SK-N-SH treated with all-trans-retinoic acid at 6 μM for 48 hours (cell line): ENCODE data around the gene CPTP.

Source experiments
- ATAC-seq: fragments of 200-7000 bp; cut with Tn5 transposase; 3 replicates; pipeline ENCODE4 v1.9.1; 2020; ENCODE audit warnings: mild to moderate bottlenecking, moderate library complexity
- ARNTL ChIP-seq: fragments of 450-650 bp; formaldehyde crosslinking; IDR thresholded peaks from 2 replicates; pipeline ENCODE4 v1.5.0; 2020; ENCODE audit warnings: low read depth, mild to moderate bottlenecking, moderate library complexity, borderline replicate concordance
- BACH2 ChIP-seq: fragments of 250-450 bp; sonication (Bioruptor Pico); IDR thresholded peaks from 2 replicates; pipeline ENCODE4 v1.9.0; 2021; ENCODE audit warnings: mild to moderate bottlenecking, borderline replicate concordance
- CSDC2 ChIP-seq: fragments of 250-450 bp; sonication (Bioruptor Pico); IDR thresholded peaks from 2 replicates; pipeline ENCODE4 v1.5.0; 2020; ENCODE audit warnings: mild to moderate bottlenecking, moderate library complexity
- ESRRG ChIP-seq: fragments of 250-450 bp; sonication (Bioruptor Pico); IDR thresholded peaks from 2 replicates; pipeline ENCODE4 v1.6.1; 2021; ENCODE audit warnings: mild to moderate bottlenecking
- GLIS3 ChIP-seq: fragments of 250-450 bp; sonication (Bioruptor Pico); IDR thresholded peaks from 2 replicates; pipeline ENCODE4 v1.5.0; 2020; ENCODE audit warnings: mild to moderate bottlenecking, moderate library complexity
- ISL1 ChIP-seq: fragments of 250-450 bp; sonication (Bioruptor Pico); IDR thresholded peaks from 2 replicates; pipeline ENCODE4 v2.1.2; 2022; ENCODE audit warnings: mild to moderate bottlenecking, moderate library complexity
- PPARA ChIP-seq: fragments of 250-450 bp; sonication (Bioruptor Pico); IDR thresholded peaks from 2 replicates; pipeline ENCODE4 v1.5.0; 2020; ENCODE audit warnings: mild to moderate bottlenecking, borderline replicate concordance
- SNAI2 ChIP-seq: fragments of 250-450 bp; sonication (Bioruptor Pico); IDR thresholded peaks from 2 replicates; pipeline ENCODE4 v1.5.0; 2020; ENCODE audit warnings: mild to moderate bottlenecking, moderate library complexity
- TOX ChIP-seq: fragments of 250-450 bp; sonication (Bioruptor Pico); IDR thresholded peaks from 2 replicates; pipeline ENCODE4 v1.8.0; 2021; ENCODE audit warnings: mild to moderate bottlenecking, moderate library complexity, borderline replicate concordance
- ZC3H10 ChIP-seq: fragments of 250-450 bp; sonication (Bioruptor Pico); IDR thresholded peaks from 2 replicates; pipeline ENCODE4 v1.5.1; 2021; ENCODE audit warnings: mild to moderate bottlenecking, moderate library complexity
- ZFP3 ChIP-seq: fragments of 250-450 bp; sonication (Bioruptor Pico); IDR thresholded peaks from 2 replicates; pipeline ENCODE4 v1.5.0; 2020; ENCODE audit warnings: mild to moderate bottlenecking, moderate library complexity
- ZFP30 ChIP-seq: fragments of 450-650 bp; formaldehyde crosslinking; IDR thresholded peaks from 2 replicates; pipeline ENCODE4 v1.5.0; 2022; ENCODE audit warnings: mild to moderate bottlenecking, moderate library complexity
- ZNF565 ChIP-seq: fragments of 450-650 bp; formaldehyde crosslinking; conservative IDR thresholded peaks from 2 replicates; pipeline ENCODE4 v1.5.0; 2020; ENCODE audit warnings: low read depth, mild to moderate bottlenecking, moderate library complexity
- ZNF70 ChIP-seq: fragments of 450-650 bp; formaldehyde crosslinking; IDR thresholded peaks from 2 replicates; pipeline ENCODE4 v1.5.0; 2020; ENCODE audit warnings: mild to moderate bottlenecking, moderate library complexity
- ZNF8 ChIP-seq: fragments of 450-650 bp; formaldehyde crosslinking; IDR thresholded peaks from 2 replicates; pipeline ENCODE4 v1.5.0; 2020; ENCODE audit warnings: mild to moderate bottlenecking, moderate library complexity
- TF ChIP-seq, protein P1 (sequence below): fragments of 250-450 bp; sonication (Bioruptor Pico); IDR thresholded peaks from 2 replicates; pipeline ENCODE4 v1.5.0; 2020; ENCODE audit warnings: mild to moderate bottlenecking, moderate library complexity
- TF ChIP-seq, protein P2 (sequence below): fragments of 250-450 bp; sonication (Bioruptor Pico); IDR thresholded peaks from 2 replicates; pipeline ENCODE4 v1.5.1; 2021; ENCODE audit warnings: mild to moderate bottlenecking, moderate library complexity
- TF ChIP-seq, protein P3 (sequence below): fragments of 250-450 bp; sonication (Bioruptor Pico); IDR thresholded peaks from 2 replicates; pipeline ENCODE4 v1.8.0; 2020; ENCODE audit warnings: mild to moderate bottlenecking, moderate library complexity, borderline replicate concordance

The CPTP gene

DNA sequence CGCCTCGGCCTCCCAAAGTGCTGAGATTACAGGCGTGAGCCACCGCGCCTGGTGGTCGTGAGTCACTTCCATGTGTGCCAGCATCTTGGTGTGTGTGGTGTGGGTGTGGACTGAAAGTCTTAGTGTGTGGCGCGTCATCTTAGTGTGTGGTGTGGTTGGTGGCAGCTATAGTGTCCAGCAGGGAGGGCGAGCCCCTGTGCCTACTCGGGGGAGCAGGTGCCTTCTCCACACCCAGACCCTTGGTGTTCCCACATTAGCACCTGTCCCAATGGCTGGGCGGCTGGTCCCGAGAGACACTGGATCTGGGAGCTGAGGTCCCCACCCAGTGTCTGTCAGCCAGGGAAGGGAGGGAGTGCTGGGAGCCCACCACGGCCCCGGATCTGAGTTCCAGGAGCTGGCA lies 41.6 kb upstream of the CPTP start:
- ATAC-seq, result no peak
- TF ChIP-seq ZFP3 (no peak), ZFP30 (CRISPR knock-in tag) (no peak), TOX (CRISPR knock-in tag) (no peak), ZNF70 (no peak), ZNF565 (CRISPR knock-in tag) (no peak), ESRRG (CRISPR knock-in tag) (no peak)
- TF ChIP-seq, protein P1, sequence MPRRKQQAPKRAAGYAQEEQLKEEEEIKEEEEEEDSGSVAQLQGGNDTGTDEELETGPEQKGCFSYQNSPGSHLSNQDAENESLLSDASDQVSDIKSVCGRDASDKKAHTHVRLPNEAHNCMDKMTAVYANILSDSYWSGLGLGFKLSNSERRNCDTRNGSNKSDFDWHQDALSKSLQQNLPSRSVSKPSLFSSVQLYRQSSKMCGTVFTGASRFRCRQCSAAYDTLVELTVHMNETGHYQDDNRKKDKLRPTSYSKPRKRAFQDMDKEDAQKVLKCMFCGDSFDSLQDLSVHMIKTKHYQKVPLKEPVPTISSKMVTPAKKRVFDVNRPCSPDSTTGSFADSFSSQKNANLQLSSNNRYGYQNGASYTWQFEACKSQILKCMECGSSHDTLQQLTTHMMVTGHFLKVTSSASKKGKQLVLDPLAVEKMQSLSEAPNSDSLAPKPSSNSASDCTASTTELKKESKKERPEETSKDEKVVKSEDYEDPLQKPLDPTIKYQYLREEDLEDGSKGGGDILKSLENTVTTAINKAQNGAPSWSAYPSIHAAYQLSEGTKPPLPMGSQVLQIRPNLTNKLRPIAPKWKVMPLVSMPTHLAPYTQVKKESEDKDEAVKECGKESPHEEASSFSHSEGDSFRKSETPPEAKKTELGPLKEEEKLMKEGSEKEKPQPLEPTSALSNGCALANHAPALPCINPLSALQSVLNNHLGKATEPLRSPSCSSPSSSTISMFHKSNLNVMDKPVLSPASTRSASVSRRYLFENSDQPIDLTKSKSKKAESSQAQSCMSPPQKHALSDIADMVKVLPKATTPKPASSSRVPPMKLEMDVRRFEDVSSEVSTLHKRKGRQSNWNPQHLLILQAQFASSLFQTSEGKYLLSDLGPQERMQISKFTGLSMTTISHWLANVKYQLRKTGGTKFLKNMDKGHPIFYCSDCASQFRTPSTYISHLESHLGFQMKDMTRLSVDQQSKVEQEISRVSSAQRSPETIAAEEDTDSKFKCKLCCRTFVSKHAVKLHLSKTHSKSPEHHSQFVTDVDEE (CRISPR knock-in tag), result no peak

DNA sequence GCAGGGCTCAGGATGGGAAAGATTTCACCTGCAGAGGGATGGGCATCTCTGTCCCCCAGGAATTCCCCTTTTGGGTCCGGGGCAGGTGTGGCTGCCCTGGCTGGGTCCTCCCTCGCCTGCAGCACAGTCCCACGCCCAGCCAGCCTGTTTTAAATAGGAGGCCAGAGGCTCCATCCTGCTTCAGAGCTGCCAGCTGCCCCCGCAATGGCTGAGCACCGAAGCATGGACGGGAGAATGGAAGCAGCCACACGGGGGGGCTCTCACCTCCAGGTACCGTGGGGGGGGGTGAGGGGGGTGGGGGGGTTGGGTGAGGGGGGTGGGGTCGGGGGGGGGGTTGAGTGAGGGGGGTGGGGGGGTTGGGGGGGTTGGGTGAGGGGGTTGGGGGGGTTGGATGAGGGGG lies 40.8 kb upstream of the CPTP start:
- no peak for ATAC-seq
- TF ChIP-seq GLIS3 (CRISPR knock-in tag) (no peak), ARNTL (CRISPR knock-in tag) (no peak), ZFP30 (CRISPR knock-in tag) (no peak), ZNF70 (no peak), TOX (CRISPR knock-in tag) (no peak), ISL1 (CRISPR knock-in tag) (no peak), SNAI2 (CRISPR knock-in tag) (no peak)
- TF ChIP-seq, protein P1 (CRISPR knock-in tag), result no peak
- TF ChIP-seq, protein P2, sequence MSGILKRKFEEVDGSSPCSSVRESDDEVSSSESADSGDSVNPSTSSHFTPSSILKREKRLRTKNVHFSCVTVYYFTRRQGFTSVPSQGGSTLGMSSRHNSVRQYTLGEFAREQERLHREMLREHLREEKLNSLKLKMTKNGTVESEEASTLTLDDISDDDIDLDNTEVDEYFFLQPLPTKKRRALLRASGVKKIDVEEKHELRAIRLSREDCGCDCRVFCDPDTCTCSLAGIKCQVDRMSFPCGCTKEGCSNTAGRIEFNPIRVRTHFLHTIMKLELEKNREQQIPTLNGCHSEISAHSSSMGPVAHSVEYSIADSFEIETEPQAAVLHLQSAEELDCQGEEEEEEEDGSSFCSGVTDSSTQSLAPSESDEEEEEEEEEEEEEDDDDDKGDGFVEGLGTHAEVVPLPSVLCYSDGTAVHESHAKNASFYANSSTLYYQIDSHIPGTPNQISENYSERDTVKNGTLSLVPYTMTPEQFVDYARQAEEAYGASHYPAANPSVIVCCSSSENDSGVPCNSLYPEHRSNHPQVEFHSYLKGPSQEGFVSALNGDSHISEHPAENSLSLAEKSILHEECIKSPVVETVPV (CRISPR knock-in tag), result no peak
- TF ChIP-seq, protein P3, sequence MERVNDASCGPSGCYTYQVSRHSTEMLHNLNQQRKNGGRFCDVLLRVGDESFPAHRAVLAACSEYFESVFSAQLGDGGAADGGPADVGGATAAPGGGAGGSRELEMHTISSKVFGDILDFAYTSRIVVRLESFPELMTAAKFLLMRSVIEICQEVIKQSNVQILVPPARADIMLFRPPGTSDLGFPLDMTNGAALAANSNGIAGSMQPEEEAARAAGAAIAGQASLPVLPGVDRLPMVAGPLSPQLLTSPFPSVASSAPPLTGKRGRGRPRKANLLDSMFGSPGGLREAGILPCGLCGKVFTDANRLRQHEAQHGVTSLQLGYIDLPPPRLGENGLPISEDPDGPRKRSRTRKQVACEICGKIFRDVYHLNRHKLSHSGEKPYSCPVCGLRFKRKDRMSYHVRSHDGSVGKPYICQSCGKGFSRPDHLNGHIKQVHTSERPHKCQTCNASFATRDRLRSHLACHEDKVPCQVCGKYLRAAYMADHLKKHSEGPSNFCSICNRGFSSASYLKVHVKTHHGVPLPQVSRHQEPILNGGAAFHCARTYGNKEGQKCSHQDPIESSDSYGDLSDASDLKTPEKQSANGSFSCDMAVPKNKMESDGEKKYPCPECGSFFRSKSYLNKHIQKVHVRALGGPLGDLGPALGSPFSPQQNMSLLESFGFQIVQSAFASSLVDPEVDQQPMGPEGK (CRISPR knock-in tag), result no peak
- TF ChIP-seq, all 23 proteins: peak for 0

DNA sequence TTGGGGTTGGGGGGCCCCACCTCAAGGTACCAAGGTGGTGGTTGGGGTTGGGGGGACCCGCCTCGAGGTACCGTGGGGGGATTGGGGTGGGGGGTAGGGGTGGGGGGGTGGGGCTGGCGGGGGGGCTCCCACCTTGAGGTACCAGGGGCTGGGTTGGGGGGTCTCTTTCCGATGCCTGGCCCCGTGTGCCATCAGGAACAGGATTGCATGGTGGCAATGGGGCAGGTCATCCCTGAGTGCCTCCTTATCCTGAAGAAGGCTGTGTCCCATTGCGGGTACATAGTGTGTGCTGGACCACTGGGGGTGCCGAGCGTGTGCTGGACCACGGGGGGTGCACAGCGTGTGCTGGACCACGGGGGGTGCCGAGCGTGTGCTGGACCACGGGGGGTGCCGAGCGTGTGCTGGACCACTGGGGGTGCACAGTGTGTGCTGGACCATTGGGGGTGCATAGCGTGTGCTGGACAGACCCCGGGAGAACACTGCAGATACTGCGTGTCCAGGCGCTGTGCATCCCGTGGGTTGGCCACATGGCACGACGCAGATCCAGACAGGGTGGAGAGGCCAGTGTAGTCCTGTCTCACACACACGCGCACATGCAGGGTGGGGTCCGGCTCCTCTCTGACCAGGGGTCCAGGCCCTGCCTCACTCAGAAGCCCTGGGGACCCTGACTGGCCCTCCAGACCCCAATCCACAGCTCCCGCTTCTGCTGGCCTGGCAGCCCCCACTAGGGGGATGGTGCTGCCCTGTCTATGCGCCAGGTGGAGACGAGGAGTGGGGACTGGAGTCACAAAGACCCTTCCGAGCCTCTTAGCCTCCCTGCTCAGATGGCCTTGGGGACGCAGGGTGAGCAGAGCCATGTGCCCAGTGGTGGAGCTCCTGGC lies 40.1 kb upstream of the CPTP start:
- no peak; the same call in 2 of the 3 replicates for ATAC-seq

DNA sequence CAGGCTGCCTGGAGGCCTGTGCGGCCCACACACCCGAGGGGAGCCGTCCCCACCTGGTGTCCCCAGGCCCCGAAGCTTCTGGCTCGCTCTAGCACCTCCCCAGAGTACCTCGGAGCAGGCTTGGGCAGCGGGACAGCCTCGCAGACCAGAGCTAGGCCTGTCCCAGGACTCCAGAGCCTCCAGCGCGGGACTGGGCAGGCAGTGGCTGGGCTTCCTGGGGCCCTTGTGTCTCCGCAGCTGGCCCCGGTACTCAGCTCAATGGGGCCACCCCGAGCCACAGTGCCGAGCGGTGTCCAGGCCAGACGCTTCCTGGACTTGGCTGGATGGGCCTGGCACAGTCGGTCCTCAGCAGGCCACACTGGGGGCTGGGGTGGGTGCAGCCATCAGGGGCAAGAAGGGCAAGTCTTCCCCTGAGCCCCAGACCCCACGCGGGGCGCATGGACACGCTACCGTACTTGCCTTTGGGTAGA lies 39.5 kb upstream of the CPTP start:
- TF ChIP-seq PPARA (CRISPR knock-in tag) (no peak), ZFP30 (CRISPR knock-in tag) (no peak), CSDC2 (CRISPR knock-in tag) (no peak), ZNF8 (CRISPR knock-in tag) (no peak), ZFP3 (no peak), ESRRG (CRISPR knock-in tag) (no peak), ARNTL (CRISPR knock-in tag) (no peak), GLIS3 (CRISPR knock-in tag) (no peak), BACH2 (CRISPR knock-in tag) (no peak), ZC3H10 (CRISPR knock-in tag) (no peak), TOX (CRISPR knock-in tag) (no peak)
- TF ChIP-seq, protein P3 (CRISPR knock-in tag), result no peak
- TF ChIP-seq, protein P2 (CRISPR knock-in tag), result no peak
- no peak; the same call in 2 of the 3 replicates for ATAC-seq

More for the DNA sequence above, 40.1 kb upstream of the CPTP start:
- TF ChIP-seq ISL1 (CRISPR knock-in tag) (no peak), ZNF70 (no peak), PPARA (CRISPR knock-in tag) (no peak)
